SK-N-SH (cell line): ENCODE data around the gene USP13. TPM values are rescaled to one million over a fixed set of nuclear protein-coding genes. Genes with fewer than 3 reads are reported as not detected.

ENCODE experiments used
- CTCF ChIA-PET: fragments of 300-600, 350-600 bp; formaldehyde crosslinking; extraction: SDS; loops from one replicate; lab custom pipeline; 2021; lab: Yijun Ruan, JAX
- POLR2A ChIA-PET: fragments of 350-600 bp; sonication (Branson Sonifier 250); formaldehyde crosslinking; extraction: SDS; loops from one replicate; lab custom pipeline; 2020; ENCODE audit warnings: antibody characterized with exemption, inconsistent platforms; lab: Yijun Ruan, JAX
- DNase-seq: peaks from one replicate; pipeline ENCODE4 v3.0.0; 2012
- H2AFZ ChIP-seq: fragments of 200-600 bp; sonication (generic); 2 replicates; pipeline ENCODE4 v1.8.1; 2016; ENCODE audit warnings: antibody characterized with exemption, mild to moderate bottlenecking, low read depth
- H3F3A ChIP-seq: fragments of 200-600 bp; sonication (generic); replicated peaks from 2 replicates; pipeline ENCODE3; 2016; ENCODE audit warnings: antibody characterized with exemption, mild to moderate bottlenecking; ENCODE audit not compliant: insufficient read depth
- H3K27ac ChIP-seq, 2 experiments: fragments of 200-500 bp in 1 of 2; fragments of 200-600 bp in 1 of 2; sonication (Bioruptor generic) in 1 of 2; sonication (generic), shearing (Covaris generic) in 1 of 2; 2 replicates each; pipeline versions ENCODE4 v1.5.1 to v1.6.1; 2014 to 2016; ENCODE audit warnings: low read depth in 2 of 2, inconsistent platforms in 1 of 2, low read length in 1 of 2, mild to moderate bottlenecking in 1 of 2, mixed read lengths in 1 of 2
- H3K27me3 ChIP-seq: fragments of 200-600 bp; sonication (generic), shearing (Covaris generic); 2 replicates; pipeline ENCODE4 v1.6.1; 2016; ENCODE audit warnings: mixed run types; ENCODE audit not compliant: insufficient read depth
- H3K36me3 ChIP-seq, 2 experiments: fragments of 200-500 bp in 1 of 2; fragments of 200-600 bp in 1 of 2; sonication (Bioruptor generic) in 1 of 2; sonication (generic) in 1 of 2; replicated peaks in 1 of 2; 2 replicates each; pipeline versions ENCODE3 to v1.5.1; 2014 to 2016; ENCODE audit warnings: low read length in 1 of 2, mild to moderate bottlenecking in 1 of 2; ENCODE audit not compliant: insufficient read depth in 2 of 2, control insufficient read depth in 1 of 2
- H3K4me1 ChIP-seq, 2 experiments: fragments of 200-500 bp in 1 of 2; fragments of 200-600 bp in 1 of 2; sonication (Bioruptor generic) in 1 of 2; sonication (generic), shearing (Covaris generic) in 1 of 2; 2 replicates each; pipeline versions ENCODE4 v1.5.1 to v1.6.1; 2014 to 2016; ENCODE audit warnings: low read depth in 1 of 2, low read length in 1 of 2, mixed run types in 1 of 2; ENCODE audit not compliant: insufficient read depth in 2 of 2, control insufficient read depth in 1 of 2
- H3K4me2 ChIP-seq: fragments of 200-600 bp; sonication (generic), shearing (Covaris generic); 2 replicates; pipeline ENCODE4 v1.6.1; 2017; ENCODE audit warnings: mixed run types
- H3K4me3 ChIP-seq, 2 experiments: fragments of 200-500 bp in 1 of 2; fragments of 200-600 bp in 1 of 2; sonication (Bioruptor generic) in 1 of 2; sonication (generic), shearing (Covaris generic) in 1 of 2; 2 replicates each; pipeline versions ENCODE4 v1.5.1 to v1.8.1; 2014 to 2016; ENCODE audit warnings: low read depth in 2 of 2, inconsistent platforms in 1 of 2, low read length in 1 of 2, mild to moderate bottlenecking in 1 of 2, mixed read lengths in 1 of 2, moderate library complexity in 1 of 2
- H3K79me2 ChIP-seq: fragments of 200-600 bp; sonication (generic); 2 replicates; pipeline ENCODE4 v1.8.1; 2017; ENCODE audit warnings: mild to moderate bottlenecking; ENCODE audit not compliant: insufficient read depth
- H3K9ac ChIP-seq: fragments of 200-600 bp; sonication (generic); 2 replicates; pipeline ENCODE4 v1.6.1; 2017; ENCODE audit warnings: mixed run types
- H3K9me2 ChIP-seq: fragments of 200-600 bp; sonication (generic); 2 replicates; pipeline ENCODE4 v1.6.1; 2017; ENCODE audit warnings: mixed run types
- H3K9me3 ChIP-seq: fragments of 200-600 bp; sonication (generic); 2 replicates; pipeline ENCODE4 v1.6.1; 2017; ENCODE audit warnings: mixed run types, mild to moderate bottlenecking, moderate library complexity
- H4K20me1 ChIP-seq: fragments of 200-600 bp; sonication (generic); 2 replicates; pipeline ENCODE4 v1.6.1; 2017; ENCODE audit warnings: mild to moderate bottlenecking, mixed run types; ENCODE audit not compliant: insufficient read depth
- EP300 ChIP-seq, 2 experiments: IDR thresholded peaks; 2 replicates each; pipeline versions ENCODE4 v1.4.0 to v1.6.1; 2012; ENCODE audit warnings: borderline replicate concordance in 1 of 2, low read depth in 1 of 2, low read length in 1 of 2
- FOXJ3 ChIP-seq: sonication (generic); formaldehyde crosslinking; IDR thresholded peaks from 2 replicates; pipeline ENCODE4 v1.5.1; 2020; ENCODE audit warnings: mild to moderate bottlenecking, missing genetic modification reagents
- FOXM1 ChIP-seq: IDR thresholded peaks from 2 replicates; pipeline ENCODE4 v1.4.0; 2012; ENCODE audit warnings: low read depth, mild to moderate bottlenecking
- MXI1 ChIP-seq: IDR thresholded peaks from 2 replicates; pipeline ENCODE4 v1.6.1; 2012; ENCODE audit warnings: mild to moderate bottlenecking, low read depth, low read length, improper control_type of control experiment
- NFIC ChIP-seq: IDR thresholded peaks from 2 replicates; pipeline ENCODE4 v1.4.0; 2012; ENCODE audit warnings: borderline replicate concordance
- POLR2AphosphoS5 ChIP-seq: IDR thresholded peaks from 2 replicates; pipeline ENCODE4 v1.6.1; 2012; ENCODE audit warnings: low read depth, low read length
- RAD21 ChIP-seq: IDR thresholded peaks from 2 replicates; pipeline ENCODE4 v1.6.1; 2012; ENCODE audit warnings: mild to moderate bottlenecking, low read length
- RCOR1 ChIP-seq: fragments of 150-350 bp; IDR thresholded peaks from 2 replicates; pipeline ENCODE4 v1.6.1; 2017; ENCODE audit warnings: antibody characterized with exemption, low read length
- RFX5 ChIP-seq: IDR thresholded peaks from 2 replicates; pipeline ENCODE4 v1.6.1; 2012; ENCODE audit warnings: mild to moderate bottlenecking, improper control_type of control experiment, low read length
- RXRA ChIP-seq: IDR thresholded peaks from 2 replicates; pipeline ENCODE4 v1.4.0; 2012; ENCODE audit warnings: low read depth, mild to moderate bottlenecking, borderline replicate concordance
- TEAD4 ChIP-seq: IDR thresholded peaks from 2 replicates; pipeline ENCODE4 v1.4.0; 2012; ENCODE audit warnings: mild to moderate bottlenecking, borderline replicate concordance; ENCODE audit not compliant: insufficient read depth
- YY1 ChIP-seq: IDR thresholded peaks from 2 replicates; pipeline ENCODE4 v1.4.0; 2012; ENCODE audit warnings: low read depth, mild to moderate bottlenecking
- WGBS: methylation state at CpG from one replicate; pipeline ENCODE4 v1.1.6; 2017; ENCODE audit warnings: low lambda C conversion rate; 5-methylcytosine and 5-hydroxymethylcytosine counted together
- polyA plus RNA-seq, 3 experiments: library from polyadenylated mRNA; depleted of rRNA; stranded (reverse); fragments of >200 nt; gene quantifications; 2 replicates each; pipeline ENCODE4 v1.2.3, GENCODE V29; 2012
- TF ChIP-seq, protein P1 (sequence below): IDR thresholded peaks from 2 replicates; pipeline ENCODE4 v1.4.0; 2012; ENCODE audit warnings: low read depth
- TF ChIP-seq, protein P2 (sequence below): IDR thresholded peaks from 2 replicates; pipeline ENCODE4 v1.4.0; 2012; ENCODE audit warnings: low read depth, borderline replicate concordance
- TF ChIP-seq, protein P3 (sequence below): fragments of 150-350 bp; IDR thresholded peaks from 2 replicates; pipeline ENCODE4 v1.6.1; 2017; ENCODE audit warnings: antibody characterized with exemption, low read length, low read depth, borderline replicate concordance
- TF ChIP-seq, protein P4 (sequence below): fragments of 200-600 bp; sonication (generic); IDR thresholded peaks from 2 replicates; pipeline ENCODE4 v1.6.1; 2017; ENCODE audit warnings: antibody characterized with exemption, mild to moderate bottlenecking, moderate library complexity
- TF ChIP-seq, protein P5 (sequence below): IDR thresholded peaks from 2 replicates; pipeline ENCODE4 v1.6.1; 2012; ENCODE audit warnings: mild to moderate bottlenecking, low read depth, low read length, moderate library complexity

USP13 gene
- polyA plus RNA-seq, 1 of the 3 experiments (the other 2 are of a cell fraction) = 8.2 TPM

DNA sequence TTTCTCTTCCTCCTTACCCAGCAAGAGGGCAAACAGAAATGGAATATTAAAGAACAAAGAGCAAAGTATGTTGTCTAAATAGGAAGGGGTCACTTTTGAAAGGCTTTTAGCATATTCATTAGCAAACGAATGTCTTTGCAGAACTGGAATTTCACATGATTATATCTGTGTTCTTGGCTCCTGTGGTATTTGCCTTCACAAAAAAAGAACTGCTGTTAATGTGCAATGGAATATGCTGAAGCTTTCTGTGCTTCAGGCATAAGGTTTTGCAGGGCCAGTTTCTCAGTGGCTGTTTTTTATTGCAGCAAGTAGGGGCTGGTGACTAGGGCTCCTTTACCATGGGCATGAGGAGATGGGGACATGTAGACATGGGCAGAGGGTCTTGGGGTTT, 173.4 kb downstream of the USP13 start:
- POLR2A ChIA-PET = no interaction called here
- Histone ChIP-seq H4K20me1 (no peaks in the 10 kb centered on the region), H3K79me2 (no peaks in the 10 kb centered on the region), H3K27ac (no peak overlapping the region), H3K27me3 (no peaks in the 10 kb centered on the region), H3K4me2 (no peak overlapping the region)
- WGBS = 9% methylated on average over 1 of the region's 1 CpG
- TF ChIP-seq, protein P1, sequence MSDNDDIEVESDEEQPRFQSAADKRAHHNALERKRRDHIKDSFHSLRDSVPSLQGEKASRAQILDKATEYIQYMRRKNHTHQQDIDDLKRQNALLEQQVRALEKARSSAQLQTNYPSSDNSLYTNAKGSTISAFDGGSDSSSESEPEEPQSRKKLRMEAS = no peak
- TF ChIP-seq, protein P2, sequence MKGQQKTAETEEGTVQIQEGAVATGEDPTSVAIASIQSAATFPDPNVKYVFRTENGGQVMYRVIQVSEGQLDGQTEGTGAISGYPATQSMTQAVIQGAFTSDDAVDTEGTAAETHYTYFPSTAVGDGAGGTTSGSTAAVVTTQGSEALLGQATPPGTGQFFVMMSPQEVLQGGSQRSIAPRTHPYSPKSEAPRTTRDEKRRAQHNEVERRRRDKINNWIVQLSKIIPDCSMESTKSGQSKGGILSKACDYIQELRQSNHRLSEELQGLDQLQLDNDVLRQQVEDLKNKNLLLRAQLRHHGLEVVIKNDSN = no peak
- TF ChIP-seq YY1 = no peak
- TF ChIP-seq RXRA = no peak
- TF ChIP-seq FOXM1 = no peak
- TF ChIP-seq MXI1 = no peak
- TF ChIP-seq, protein P3, sequence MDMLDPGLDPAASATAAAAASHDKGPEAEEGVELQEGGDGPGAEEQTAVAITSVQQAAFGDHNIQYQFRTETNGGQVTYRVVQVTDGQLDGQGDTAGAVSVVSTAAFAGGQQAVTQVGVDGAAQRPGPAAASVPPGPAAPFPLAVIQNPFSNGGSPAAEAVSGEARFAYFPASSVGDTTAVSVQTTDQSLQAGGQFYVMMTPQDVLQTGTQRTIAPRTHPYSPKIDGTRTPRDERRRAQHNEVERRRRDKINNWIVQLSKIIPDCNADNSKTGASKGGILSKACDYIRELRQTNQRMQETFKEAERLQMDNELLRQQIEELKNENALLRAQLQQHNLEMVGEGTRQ = no peak
- TF ChIP-seq POLR2AphosphoS5 = no peak
- no peak for TF ChIP-seq FOXJ3
- TF ChIP-seq, all 33 proteins: peak for 0
- CTCF ChIA-PET = interaction anchor here (1.2 to 1.6 kb wide), 2 partner anchors 14 to 58 kb away, joined by 3 to 5 read pairs; no protein-coding TSS in a partner anchor
- H3K36me3 ChIP-seq = no peaks in the 10 kb centered on the region
- no peaks in the 10 kb centered on the region for H3K9me3 ChIP-seq
- no peaks in the 10 kb centered on the region for H3F3A ChIP-seq
- H3K9ac ChIP-seq = no peak overlapping the region
- no peak overlapping the region for H3K4me3 ChIP-seq
- no peak overlapping the region for H2AFZ ChIP-seq
- H3K9me2 ChIP-seq = no peaks in the 10 kb centered on the region
- DNase-seq = no peak
- peaks cover 0 to 3% of the 10 kb centered on the region in 2 experiments; a peak in 2 of 4 replicates for H3K4me1 ChIP-seq

- TF ChIP-seq RCOR1 (no peak), RFX5 (no peak), EP300 (IDR thresholded peaks at IDR 0.05; ENCODE audit: borderline replicate concordance in 1 of 2, low read depth in 1 of 2, low read length in 1 of 2) (no peak), NFIC (no peak), RXRA (no peak), RAD21 (no peak), TEAD4 (no peak)
- TF ChIP-seq, protein P4, sequence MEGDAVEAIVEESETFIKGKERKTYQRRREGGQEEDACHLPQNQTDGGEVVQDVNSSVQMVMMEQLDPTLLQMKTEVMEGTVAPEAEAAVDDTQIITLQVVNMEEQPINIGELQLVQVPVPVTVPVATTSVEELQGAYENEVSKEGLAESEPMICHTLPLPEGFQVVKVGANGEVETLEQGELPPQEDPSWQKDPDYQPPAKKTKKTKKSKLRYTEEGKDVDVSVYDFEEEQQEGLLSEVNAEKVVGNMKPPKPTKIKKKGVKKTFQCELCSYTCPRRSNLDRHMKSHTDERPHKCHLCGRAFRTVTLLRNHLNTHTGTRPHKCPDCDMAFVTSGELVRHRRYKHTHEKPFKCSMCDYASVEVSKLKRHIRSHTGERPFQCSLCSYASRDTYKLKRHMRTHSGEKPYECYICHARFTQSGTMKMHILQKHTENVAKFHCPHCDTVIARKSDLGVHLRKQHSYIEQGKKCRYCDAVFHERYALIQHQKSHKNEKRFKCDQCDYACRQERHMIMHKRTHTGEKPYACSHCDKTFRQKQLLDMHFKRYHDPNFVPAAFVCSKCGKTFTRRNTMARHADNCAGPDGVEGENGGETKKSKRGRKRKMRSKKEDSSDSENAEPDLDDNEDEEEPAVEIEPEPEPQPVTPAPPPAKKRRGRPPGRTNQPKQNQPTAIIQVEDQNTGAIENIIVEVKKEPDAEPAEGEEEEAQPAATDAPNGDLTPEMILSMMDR = no peak
- TF ChIP-seq, protein P5, sequence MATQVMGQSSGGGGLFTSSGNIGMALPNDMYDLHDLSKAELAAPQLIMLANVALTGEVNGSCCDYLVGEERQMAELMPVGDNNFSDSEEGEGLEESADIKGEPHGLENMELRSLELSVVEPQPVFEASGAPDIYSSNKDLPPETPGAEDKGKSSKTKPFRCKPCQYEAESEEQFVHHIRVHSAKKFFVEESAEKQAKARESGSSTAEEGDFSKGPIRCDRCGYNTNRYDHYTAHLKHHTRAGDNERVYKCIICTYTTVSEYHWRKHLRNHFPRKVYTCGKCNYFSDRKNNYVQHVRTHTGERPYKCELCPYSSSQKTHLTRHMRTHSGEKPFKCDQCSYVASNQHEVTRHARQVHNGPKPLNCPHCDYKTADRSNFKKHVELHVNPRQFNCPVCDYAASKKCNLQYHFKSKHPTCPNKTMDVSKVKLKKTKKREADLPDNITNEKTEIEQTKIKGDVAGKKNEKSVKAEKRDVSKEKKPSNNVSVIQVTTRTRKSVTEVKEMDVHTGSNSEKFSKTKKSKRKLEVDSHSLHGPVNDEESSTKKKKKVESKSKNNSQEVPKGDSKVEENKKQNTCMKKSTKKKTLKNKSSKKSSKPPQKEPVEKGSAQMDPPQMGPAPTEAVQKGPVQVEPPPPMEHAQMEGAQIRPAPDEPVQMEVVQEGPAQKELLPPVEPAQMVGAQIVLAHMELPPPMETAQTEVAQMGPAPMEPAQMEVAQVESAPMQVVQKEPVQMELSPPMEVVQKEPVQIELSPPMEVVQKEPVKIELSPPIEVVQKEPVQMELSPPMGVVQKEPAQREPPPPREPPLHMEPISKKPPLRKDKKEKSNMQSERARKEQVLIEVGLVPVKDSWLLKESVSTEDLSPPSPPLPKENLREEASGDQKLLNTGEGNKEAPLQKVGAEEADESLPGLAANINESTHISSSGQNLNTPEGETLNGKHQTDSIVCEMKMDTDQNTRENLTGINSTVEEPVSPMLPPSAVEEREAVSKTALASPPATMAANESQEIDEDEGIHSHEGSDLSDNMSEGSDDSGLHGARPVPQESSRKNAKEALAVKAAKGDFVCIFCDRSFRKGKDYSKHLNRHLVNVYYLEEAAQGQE = no peak
- H3K4me1 ChIP-seq = peaks cover 0 to 3% of the 10 kb centered on the region in 2 experiments; a peak in 2 of 4 replicates
Observed at GRCh38 chr3:179828738-179829137, 175.9 kb downstream of the USP13 start.

More at GRCh38 chr3:179828738-179829137, 175.9 kb downstream of the USP13 start:
- H4K20me1 ChIP-seq = no peaks in the 10 kb centered on the region
- 63% methylated on average over 2 of the region's 2 CpGs for WGBS
- H3K9me3 ChIP-seq = no peaks in the 10 kb centered on the region
- H3F3A ChIP-seq = no peaks in the 10 kb centered on the region
- no peak for DNase-seq
- CTCF ChIA-PET = no interaction called here
- no peaks in the 10 kb centered on the region for H3K9me2 ChIP-seq
- no peaks in the 10 kb centered on the region for H3K79me2 ChIP-seq
- no peak overlapping the region for H3K27ac ChIP-seq
- POLR2A ChIA-PET = no interaction called here
- H3K4me3 ChIP-seq = no peak overlapping the region
- no peaks in the 10 kb centered on the region for H3K27me3 ChIP-seq
- no peak overlapping the region for H2AFZ ChIP-seq
- H3K9ac ChIP-seq = no peak overlapping the region
- no peaks in the 10 kb centered on the region for H3K36me3 ChIP-seq
- no peak overlapping the region for H3K4me2 ChIP-seq
